ENCODE measurements around the gene DENND10. TPM values are rescaled to one million over a fixed set of nuclear protein-coding genes. Genes with fewer than 3 reads are reported as not detected.
"Not testable (repeated sequence)": the region's sequence is repeated elsewhere in the genome, so short reads cannot be mapped to it uniquely, and the experiment has no call there.

DENND10 gene
- total RNA-seq, 2 experiments from 2014 or later = 45.4 to 49.4 TPM

DNA sequence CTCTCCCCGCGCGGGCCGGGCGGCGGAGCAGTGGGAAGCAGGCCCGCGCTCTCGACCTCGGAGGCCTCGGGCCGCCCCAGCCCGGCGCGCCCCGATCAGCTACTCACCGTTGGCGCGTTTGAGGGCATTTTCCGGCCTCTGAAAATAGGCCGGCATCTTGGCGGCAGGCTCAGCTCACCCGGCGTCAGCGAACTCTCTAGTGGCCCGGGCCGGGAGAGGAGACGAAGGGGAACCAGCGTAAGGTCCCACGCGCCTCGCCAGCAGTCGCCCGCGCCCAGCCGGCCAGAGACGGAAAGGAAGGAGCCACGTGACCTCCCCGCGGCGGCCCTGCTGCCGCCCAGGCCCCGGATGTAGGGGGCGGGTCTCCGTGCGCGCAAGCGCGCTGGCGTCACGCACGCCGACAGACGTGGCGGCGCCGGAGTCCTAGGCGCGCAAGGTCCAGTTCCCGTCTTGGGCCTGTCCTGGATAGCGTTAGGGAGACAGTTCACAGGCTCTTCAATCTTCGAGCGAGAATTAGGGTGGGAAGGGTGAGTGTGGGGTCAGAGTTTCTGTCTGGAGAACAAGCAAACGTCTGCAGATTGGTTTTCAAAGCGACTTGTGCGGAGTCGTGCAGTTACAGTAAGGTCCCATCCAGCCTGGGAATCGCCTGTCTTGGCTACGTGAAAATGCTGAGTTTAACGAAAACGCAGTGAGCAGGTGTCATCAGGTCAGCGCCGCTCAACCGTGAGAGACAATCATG is 23.2 kb upstream of the DENND10 start, which contains the start of gene EIF3A:
EIF3A (minus strand) TSS at position 297 of the 739 bp plus-strand sequence; CDS start at position 156, 141 bp downstream.
- Mint-ChIP-seq H3K36me3 (ENCODE audit: low read depth) (peaks cover 29% of the 10 kb centered on the region), H3K4me1 (peaks cover 49% of the 10 kb centered on the region), H3K4me3 (peak within 1 kb of the TSS; percentile 99), H3K27me3 (no peaks in the 10 kb centered on the region), H3K27ac (peak within 1 kb of the TSS; percentile 95), H3K9me3 (no peaks in the 10 kb centered on the region)
- POLR2A ChIA-PET = interaction anchor here (1.5 kb wide), 1 partner anchor 51 kb away, joined by 6 read pairs; no protein-coding TSS in a partner anchor
- CTCF ChIA-PET = interaction anchor here (1.2 to 1.7 kb wide), 2 partner anchors 14 to 23 kb away, joined by 3 to 6 read pairs; partner anchors contain the start of gene DENND10
- peak; percentile 90 for DNase-seq

DNA sequence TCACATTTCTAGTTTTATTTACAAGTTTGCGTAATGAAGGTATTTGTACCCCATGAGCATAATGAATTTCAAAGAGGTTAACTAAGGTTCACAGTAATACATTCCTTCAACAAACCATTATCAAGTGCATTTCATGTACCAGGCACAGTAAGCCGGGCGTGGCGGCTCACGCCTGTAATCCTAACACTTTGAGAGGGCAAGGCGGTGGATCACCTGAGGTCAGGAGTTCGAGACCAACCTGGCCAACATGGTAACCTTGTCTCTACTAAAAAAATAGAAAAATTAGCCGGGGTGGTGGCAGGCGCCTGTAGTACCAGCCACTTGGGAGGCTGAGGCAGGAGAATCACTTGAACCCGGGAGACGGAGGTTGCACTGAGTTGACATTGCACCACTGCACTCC is 19.0 kb upstream of the DENND10 start:
- CTCF ChIA-PET = no interaction called here
- no peaks in the 10 kb centered on the region for H3K27me3 Mint-ChIP-seq
- no peak for DNase-seq
- no peak overlapping the region for H3K4me3 Mint-ChIP-seq
- peaks cover 42% of the 10 kb centered on the region for H3K4me1 Mint-ChIP-seq
- H3K36me3 Mint-ChIP-seq (ENCODE audit: low read depth) = peaks cover 13% of the 10 kb centered on the region
- no peak overlapping the region for H3K27ac Mint-ChIP-seq
- POLR2A ChIA-PET = no interaction called here
- H3K9me3 Mint-ChIP-seq = peaks cover 4% of the 10 kb centered on the region

GRCh38 chr10:119087271-119087882 is 16.5 kb upstream of the DENND10 start:
- Mint-ChIP-seq H3K27ac (peak overlapping the region; percentile 52), H3K4me3 (no peak overlapping the region)
- CTCF ChIA-PET = interaction anchor here (1.0 kb wide), 1 partner anchor 14 kb away, joined by 3 read pairs; no protein-coding TSS in a partner anchor

DNA sequence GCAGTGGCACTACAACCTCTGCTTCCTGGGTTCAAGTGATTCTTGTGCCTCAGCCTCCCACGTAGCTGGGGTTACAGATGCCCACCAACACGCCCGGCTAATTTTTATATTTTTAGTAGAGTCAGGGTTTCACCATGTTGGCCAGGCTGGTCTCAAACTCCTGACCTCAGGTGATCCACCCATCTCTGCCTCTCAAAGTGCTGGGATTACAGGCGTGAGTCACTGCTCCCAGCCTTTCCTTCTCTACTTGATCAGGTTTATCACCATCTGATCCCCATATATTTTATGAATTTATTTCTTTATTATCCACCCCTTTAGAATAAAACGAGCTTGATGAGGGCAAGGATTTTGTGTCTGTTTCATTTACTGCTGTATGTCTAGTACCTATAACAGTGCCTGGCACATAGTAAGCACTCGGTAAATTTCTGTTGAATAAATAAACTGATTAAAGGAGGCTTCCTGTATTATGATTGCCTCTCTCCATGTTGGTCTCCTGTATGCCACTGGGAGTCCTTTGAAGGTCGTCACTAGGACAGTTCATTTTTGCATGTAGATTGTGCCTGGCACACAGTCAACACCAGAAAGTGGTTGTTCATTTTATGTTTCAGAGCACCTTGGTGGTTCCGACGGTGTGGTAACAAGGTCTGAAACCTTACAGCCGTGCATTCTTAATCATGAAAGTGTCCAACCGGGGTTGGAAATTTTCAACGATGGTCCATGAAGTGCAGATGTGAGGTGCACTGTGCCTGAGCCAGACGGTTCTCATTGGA is 13.7 kb upstream of the DENND10 start:
- Mint-ChIP-seq H3K9me3 (peaks cover 4% of the 10 kb centered on the region), H3K36me3 (ENCODE audit: low read depth) (peaks cover 6% of the 10 kb centered on the region), H3K27me3 (no peaks in the 10 kb centered on the region), H3K4me1 (peaks cover 53% of the 10 kb centered on the region), H3K27ac (peak overlapping the region; percentile 98), H3K4me3 (peak overlapping the region; percentile 56)
- ChIA-PET CTCF (interaction anchor here (0.5 to 1.3 kb wide), 6 partner anchors 9 to 119 kb away, joined by 3 to 6 read pairs (median 3); partner anchors contain the start of gene DENND10), POLR2A (interaction anchor here (0.6 kb wide), 1 partner anchor 75 kb away, joined by 3 read pairs; no protein-coding TSS in a partner anchor)
- DNase-seq = peak; percentile 26

More at GRCh38 chr10:119087271-119087882, 16.5 kb upstream of the DENND10 start:
- peaks cover 7% of the 10 kb centered on the region for H3K36me3 Mint-ChIP-seq (ENCODE audit: low read depth)
- DNase-seq = no peak
- peaks cover 54% of the 10 kb centered on the region for H3K4me1 Mint-ChIP-seq
- POLR2A ChIA-PET = no interaction called here
- no peaks in the 10 kb centered on the region for H3K27me3 Mint-ChIP-seq
- H3K9me3 Mint-ChIP-seq = peaks cover 4% of the 10 kb centered on the region

- ChIA-PET POLR2A (interaction anchor here (0.8 kb wide), 1 partner anchor 10 kb away, joined by 4 read pairs; no protein-coding TSS in a partner anchor), CTCF (interaction anchor here (0.6 to 1.3 kb wide), 6 partner anchors 9 to 202 kb away, joined by 3 to 6 read pairs (median 3); partner anchors contain the start of gene DENND10)
- Mint-ChIP-seq H3K27me3 (no peaks in the 10 kb centered on the region), H3K36me3 (ENCODE audit: low read depth) (peaks cover 6% of the 10 kb centered on the region), H3K27ac (peak overlapping the region; percentile 98), H3K9me3 (peaks cover 4% of the 10 kb centered on the region), H3K4me1 (peaks cover 56% of the 10 kb centered on the region), H3K4me3 (peak overlapping the region; percentile 56)
- DNase-seq = peak; percentile 64
These were observed 12.9 kb upstream of the DENND10 start for GRCh38 chr10:119090968-119091367.

DNA sequence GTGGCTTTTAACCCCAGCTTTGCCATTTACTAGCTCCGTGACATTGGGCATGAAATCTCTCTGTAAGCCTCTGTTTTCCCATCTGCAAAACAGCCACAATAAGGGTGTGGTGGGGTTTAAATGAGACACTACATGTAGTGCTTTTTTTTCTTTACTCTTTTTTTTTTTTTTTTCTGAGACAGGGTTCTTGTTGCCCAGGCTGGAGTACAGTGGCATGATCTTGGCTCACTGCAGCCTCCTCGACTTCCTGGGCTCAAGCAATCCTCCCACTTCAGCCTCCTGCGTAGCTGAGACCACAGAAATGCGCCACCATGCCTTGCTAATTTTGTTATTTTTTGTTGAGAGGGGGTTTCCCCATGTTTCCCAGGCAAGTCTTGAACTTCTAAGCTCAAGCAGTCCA is 8.3 kb upstream of the DENND10 start:
- Mint-ChIP-seq H3K9me3 (no peaks in the 10 kb centered on the region), H3K4me3 (no peak overlapping the region), H3K27me3 (no peaks in the 10 kb centered on the region), H3K4me1 (peaks cover 44% of the 10 kb centered on the region), H3K36me3 (ENCODE audit: low read depth) (no peaks in the 10 kb centered on the region), H3K27ac (peak overlapping the region; percentile 69)
- CTCF ChIA-PET = interaction anchor here (1.2 kb wide), 2 partner anchors 14 to 16 kb away, joined by 3 to 7 read pairs; no protein-coding TSS in a partner anchor
- DNase-seq = no peak
- POLR2A ChIA-PET = no interaction called here

DNA sequence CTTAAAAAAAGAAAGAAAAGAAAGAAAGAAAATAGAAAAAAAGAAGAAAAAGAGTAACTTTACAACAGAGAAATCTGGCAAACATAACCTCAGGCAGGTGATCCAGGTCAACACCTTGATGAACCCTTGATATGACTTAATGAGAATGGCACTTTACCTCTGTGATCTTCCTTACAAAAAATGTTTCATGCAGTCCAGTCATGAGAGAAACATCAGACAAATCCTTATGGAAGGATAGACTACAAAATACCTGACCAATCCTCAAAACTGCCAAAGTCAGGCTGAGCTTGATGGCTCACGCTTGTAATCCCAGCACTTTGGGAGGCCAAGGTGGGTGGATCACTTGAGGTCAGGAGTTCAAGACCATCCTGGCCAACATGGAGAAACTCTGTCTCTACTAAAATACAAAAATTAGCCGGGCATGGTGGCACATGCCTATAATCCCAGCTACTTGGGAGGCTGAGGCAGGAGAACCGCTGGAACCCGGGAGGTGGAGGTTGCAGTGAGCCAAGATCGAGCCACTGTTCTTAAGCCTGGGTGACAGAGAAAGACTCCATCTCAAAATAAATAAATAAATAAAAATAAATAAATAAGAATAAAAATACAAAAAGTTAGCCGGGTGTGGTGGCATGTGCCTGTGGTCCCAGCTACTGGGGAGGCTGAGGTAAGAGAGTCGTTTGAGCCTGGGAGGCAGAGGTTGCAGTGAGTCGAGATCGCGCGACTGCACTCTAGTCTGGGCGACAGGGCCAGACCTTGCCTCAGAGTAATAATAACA is 7.1 kb upstream of the DENND10 start:
- CTCF ChIA-PET = interaction anchor here (0.6 to 1.2 kb wide), 4 partner anchors 14 to 93 kb away, joined by 3 to 7 read pairs (median 5); no protein-coding TSS in a partner anchor

DNA sequence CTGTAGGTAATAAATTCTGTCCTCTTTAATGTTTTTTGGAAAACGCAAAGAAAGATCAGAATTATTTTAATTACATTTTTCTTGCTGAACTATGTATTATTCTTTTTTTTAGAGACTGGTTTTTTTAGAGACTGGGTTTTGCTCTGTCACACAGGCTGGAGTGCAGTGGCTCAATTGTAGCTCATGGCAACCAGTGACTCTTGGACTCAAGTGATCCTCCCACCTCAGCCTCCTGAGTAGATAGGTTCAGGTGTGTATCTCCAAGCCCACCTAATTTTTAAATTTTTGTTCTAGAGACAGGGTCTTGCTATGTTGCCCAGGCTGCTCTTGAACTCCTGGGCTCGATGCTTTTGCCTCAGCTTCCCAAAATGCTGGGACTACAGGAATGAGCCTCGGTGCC is 5.3 kb upstream of the DENND10 start:
- Mint-ChIP-seq H3K27me3 (peaks cover 6% of the 10 kb centered on the region), H3K36me3 (ENCODE audit: low read depth) (no peaks in the 10 kb centered on the region), H3K27ac (no peak overlapping the region), H3K9me3 (no peaks in the 10 kb centered on the region), H3K4me3 (no peak overlapping the region), H3K4me1 (peaks cover 41% of the 10 kb centered on the region)
- ChIA-PET POLR2A (no interaction called here), CTCF (no interaction called here)
- DNase-seq = no peak

More for the DNA sequence above, 7.1 kb upstream of the DENND10 start:
- DNase-seq; H3K4me3 Mint-ChIP-seq; H3K9me3 Mint-ChIP-seq; H3K36me3 Mint-ChIP-seq (ENCODE audit: low read depth); H3K27ac Mint-ChIP-seq; H3K27me3 Mint-ChIP-seq: not testable (repeated sequence)
- peaks cover 42% of the 10 kb centered on the region for H3K4me1 Mint-ChIP-seq
- POLR2A ChIA-PET = interaction anchor here (0.6 kb wide), 1 partner anchor 22 kb away, joined by 3 read pairs; no protein-coding TSS in a partner anchor

- CTCF ChIA-PET = interaction anchor here (0.6 to 1.3 kb wide), 3 partner anchors 10 to 41 kb away, joined by 3 read pairs; no protein-coding TSS in a partner anchor
These were observed 3.3 kb upstream of the DENND10 start for GRCh38 chr10:119100434-119101238.

GRCh38 chr10:119101366-119102098 is 2.4 kb upstream of the DENND10 start:
- Mint-ChIP-seq H3K4me3 (no peak overlapping the region), H3K27ac (no peak overlapping the region), H3K9me3 (no peaks in the 10 kb centered on the region), H3K4me1 (peaks cover 36% of the 10 kb centered on the region), H3K27me3 (peaks cover 6% of the 10 kb centered on the region), H3K36me3 (ENCODE audit: low read depth) (no peaks in the 10 kb centered on the region)
- DNase-seq = no peak
- POLR2A ChIA-PET = interaction anchor here (0.6 kb wide), 1 partner anchor 10 kb away, joined by 4 read pairs; no protein-coding TSS in a partner anchor
- CTCF ChIA-PET = interaction anchor here (0.9 to 1.3 kb wide), 3 partner anchors 14 to 105 kb away, joined by 3 read pairs; partner anchors contain the start of gene GRK5

More at GRCh38 chr10:119100434-119101238, 3.3 kb upstream of the DENND10 start:
- POLR2A ChIA-PET = interaction anchor here (0.6 kb wide), 1 partner anchor 9 kb away, joined by 4 read pairs; no protein-coding TSS in a partner anchor
- peak overlapping the region; percentile 69 for H3K27ac Mint-ChIP-seq
- no peaks in the 10 kb centered on the region for H3K36me3 Mint-ChIP-seq (ENCODE audit: low read depth)
- H3K4me1 Mint-ChIP-seq = peaks cover 35% of the 10 kb centered on the region
- no peak overlapping the region for H3K4me3 Mint-ChIP-seq
- no peaks in the 10 kb centered on the region for H3K9me3 Mint-ChIP-seq
- peaks cover 6% of the 10 kb centered on the region for H3K27me3 Mint-ChIP-seq
- DNase-seq = no peak

Data from activated CD4-positive, alpha-beta T cell treated with anti-CD3 and anti-CD28 coated beads, Interleukin-2, amount 10 ng/mL, durations not matched to agents 7 days and 5 days (primary cell).